GM19372 (cell line): ENCODE results near the gene LGALS14.
"Not testable (repeated sequence)": the region's sequence is repeated elsewhere in the genome, so short reads cannot be mapped to it uniquely, and the experiment has no call there.

Experiments
- ATAC-seq: cut with Tn5 transposase; IDR thresholded peaks from one replicate; pipeline ENCODE4 v1.9.1; 2021; ENCODE audit warnings: mild to moderate bottlenecking, low read depth, moderate library complexity; ENCODE audit not compliant: unreplicated experiment

Gene LGALS14

GRCh38 chr19:39692822-39693221 is 11.5 kb upstream of the LGALS14 start:
- no peak for ATAC-seq

DNA sequence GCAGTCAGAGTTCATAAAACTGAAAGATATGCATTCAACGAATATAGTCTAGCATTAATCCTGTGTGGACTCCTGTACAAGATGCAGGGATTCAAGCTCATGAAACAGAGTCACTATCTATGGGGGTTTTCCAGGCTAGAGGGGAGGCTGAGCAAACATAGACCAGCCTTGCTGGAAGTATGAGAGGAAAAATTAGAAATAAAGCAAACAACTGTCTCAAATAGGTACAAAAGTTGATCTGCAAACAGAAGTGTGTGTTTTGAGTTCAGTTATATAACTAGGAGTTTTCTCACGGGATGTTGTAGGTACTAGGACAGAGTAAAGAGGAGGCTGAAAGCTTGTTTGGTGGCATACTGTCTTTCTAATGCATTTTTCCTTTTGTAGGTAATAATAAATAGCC is 8.5 kb upstream of the LGALS14 start:
- ATAC-seq: no peak

- no peak for ATAC-seq
These were observed 7.9 kb upstream of the LGALS14 start for GRCh38 chr19:39696387-39696786.

GRCh38 chr19:39698535-39698934 is 5.7 kb upstream of the LGALS14 start:
- no peak for ATAC-seq

DNA sequence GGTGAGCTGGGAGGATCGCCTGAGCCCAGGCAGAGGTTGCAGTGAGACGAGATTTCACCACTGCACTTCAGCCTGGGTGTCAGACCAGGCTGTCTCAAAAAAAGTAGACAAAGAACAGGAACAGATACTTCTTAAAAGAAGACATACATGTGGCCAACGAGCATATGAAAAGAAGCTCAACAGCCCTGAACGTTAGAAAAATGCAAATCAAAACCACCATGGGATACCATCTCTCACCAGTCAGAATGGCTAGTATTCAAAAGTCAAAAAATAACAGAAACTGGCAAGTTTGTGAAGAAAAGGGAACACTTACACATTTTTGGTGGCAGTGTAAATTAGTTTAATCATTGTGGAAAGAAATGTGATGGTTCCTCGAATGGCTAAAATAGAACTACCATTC is 3.0 kb upstream of the LGALS14 start:
- no peak for ATAC-seq

- no peak for ATAC-seq
These were observed 1.4 kb downstream of the LGALS14 start for GRCh38 chr19:39705578-39706188.

- no peak for ATAC-seq
These were observed 4.3 kb downstream of the LGALS14 start for GRCh38 chr19:39708594-39708993.

GRCh38 chr19:39709026-39709872 is 5.0 kb downstream of the LGALS14 start:
- ATAC-seq: no peak

- ATAC-seq: no peak
These were observed 6.1 kb downstream of the LGALS14 start for GRCh38 chr19:39710333-39710890.

- ATAC-seq: not testable (repeated sequence)
These were observed 15.9 kb downstream of the LGALS14 start for GRCh38 chr19:39720144-39720543.

- ATAC-seq: no peak
These were observed 21.7 kb downstream of the LGALS14 start for GRCh38 chr19:39725995-39726394.

DNA sequence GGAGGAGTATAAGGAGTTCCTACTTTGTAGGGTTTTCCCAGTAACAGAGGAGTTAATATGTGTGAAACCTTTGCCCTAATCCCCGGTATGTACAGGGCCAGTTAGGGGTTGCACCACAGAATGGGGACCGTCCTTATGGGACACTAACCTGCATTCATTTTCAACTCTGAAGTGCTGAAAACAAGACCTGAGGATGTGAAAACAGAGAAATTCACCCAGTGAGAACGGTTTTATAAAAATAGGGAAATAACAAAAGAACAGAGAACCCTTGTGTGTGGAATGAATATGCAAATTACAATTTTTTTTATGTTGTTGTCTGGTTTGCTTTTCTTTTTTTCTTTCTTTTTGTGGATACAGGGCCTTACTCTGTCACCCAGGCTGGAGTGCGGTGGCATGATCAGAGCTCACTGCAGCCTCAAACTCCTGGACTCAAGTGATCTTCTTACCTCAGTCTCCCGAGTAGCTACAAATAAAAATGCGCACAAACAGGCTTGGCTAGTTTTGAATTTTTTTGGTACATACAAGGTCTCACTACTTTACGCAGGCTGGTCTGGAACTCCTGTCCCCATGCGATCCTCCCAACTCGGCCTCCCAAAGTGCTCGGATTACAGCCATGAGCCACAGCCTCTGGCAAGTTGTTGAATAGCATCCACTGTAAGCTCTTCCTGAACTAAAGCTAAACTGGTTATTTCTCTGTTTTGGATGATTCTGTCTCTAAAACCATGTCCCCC is 23.0 kb downstream of the LGALS14 start:
- no peak for ATAC-seq

GRCh38 chr19:39728040-39728439 is 23.8 kb downstream of the LGALS14 start:
- no peak for ATAC-seq

DNA sequence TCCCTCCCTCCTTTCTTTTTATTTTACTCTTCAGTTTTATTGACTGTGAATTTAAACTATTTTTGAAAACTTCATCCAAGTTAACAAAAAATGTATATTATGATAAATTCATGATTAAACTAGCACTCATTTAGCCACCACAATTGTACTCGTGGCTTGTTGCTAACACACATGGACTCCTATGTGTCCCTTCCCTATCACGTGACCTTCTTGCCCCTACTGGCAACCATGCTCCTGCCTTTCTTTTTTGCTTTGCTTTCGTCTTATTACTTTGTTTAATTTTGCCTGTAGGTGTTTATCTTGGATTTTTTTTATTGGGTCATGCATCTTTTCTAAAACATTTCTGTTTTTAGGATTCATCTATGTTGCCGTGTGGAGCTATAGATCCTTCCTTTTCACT is 25.3 kb downstream of the LGALS14 start:
- no peak for ATAC-seq

- ATAC-seq: no peak
These were observed 27.4 kb downstream of the LGALS14 start for GRCh38 chr19:39731685-39732084.

GRCh38 chr19:39733841-39734240 is 29.6 kb downstream of the LGALS14 start:
- no peak for ATAC-seq

DNA sequence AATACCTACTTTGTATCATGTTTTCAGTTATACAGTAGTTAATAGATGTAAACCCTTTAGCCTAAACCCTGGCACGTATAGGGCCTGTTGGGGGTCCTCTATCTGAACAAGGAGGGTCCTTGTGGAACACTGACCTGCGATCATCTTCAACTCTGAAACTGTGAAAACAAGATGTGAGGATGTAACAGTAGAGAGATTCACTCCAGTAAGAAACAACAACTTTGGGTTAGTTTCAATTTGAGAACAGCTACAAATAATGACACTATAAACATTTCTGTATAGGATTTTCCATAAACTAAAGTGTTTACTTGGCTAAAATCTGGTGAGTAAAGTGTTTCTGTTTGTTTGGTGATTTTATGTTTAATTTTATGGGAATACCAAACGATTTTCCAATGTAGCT is 31.4 kb downstream of the LGALS14 start:
- ATAC-seq: no peak

DNA sequence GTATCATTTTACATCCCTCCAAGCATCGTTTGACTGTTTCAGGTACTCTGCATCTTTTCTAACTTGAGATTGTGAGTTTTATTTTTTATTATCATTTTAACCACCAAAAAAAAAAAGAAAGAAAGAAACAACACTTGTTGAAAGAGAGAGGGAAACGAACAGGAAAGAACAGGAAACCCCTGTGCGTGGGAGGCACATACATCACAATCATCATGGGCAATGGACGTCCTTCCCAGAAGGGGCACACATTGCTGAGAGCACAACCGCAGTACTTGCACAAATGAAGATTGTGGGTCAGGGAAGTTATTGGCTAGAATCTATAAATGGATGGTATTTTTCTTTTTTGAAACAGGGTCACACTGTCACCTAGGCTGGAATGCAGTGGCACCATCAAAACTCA is 31.8 kb downstream of the LGALS14 start:
- no peak for ATAC-seq

DNA sequence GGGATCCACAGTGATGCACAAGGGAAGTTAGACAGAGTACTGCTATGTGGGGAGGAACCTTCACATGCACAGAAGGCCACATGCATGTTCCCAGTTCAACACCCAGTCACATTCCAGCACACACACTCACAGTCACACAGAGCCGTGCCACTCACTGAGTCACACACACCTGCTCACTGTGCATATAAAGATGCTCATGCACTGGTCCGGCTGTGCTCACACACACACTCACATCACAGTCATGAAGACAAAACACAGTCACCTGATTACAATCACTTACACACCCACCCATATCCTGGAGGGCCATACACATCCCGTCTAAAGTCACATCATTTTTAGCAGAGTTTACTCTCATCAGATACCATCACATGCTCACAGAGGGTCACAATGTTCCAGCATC is 33.1 kb downstream of the LGALS14 start:
- ATAC-seq: no peak

- ATAC-seq: no peak
These were observed 33.6 kb downstream of the LGALS14 start, which contains the start of gene CLC for GRCh38 chr19:39737891-39738290. Gene CLC (minus strand): TSS chr19:39738029. CDS start chr19:39737952, 77 bp downstream.

GRCh38 chr19:39738814-39739213 is 34.5 kb downstream of the LGALS14 start:
- no peak for ATAC-seq
